HEK293 (cell line): ENCODE data around the gene PPARG.
A peak's percentile ranks its signal among the peaks of the same experiment; 100 is the strongest.

Source experiments
- CTCF ChIA-PET: fragments of 350-600 bp; formaldehyde crosslinking; extraction: SDS; loops from one replicate; lab custom pipeline; 2021; ENCODE audit warnings: antibody characterized with exemption; lab: Yijun Ruan, JAX
- POLR2A ChIA-PET: fragments of 300-600 bp; formaldehyde crosslinking; extraction: SDS; loops from one replicate; lab custom pipeline; 2020; ENCODE audit warnings: antibody characterized with exemption, inconsistent platforms; lab: Yijun Ruan, JAX
- H3K27ac ChIP-seq: fragments of 200-500 bp; sonication (Bioruptor generic); 2 replicates; pipeline ENCODE4 v1.5.1; 2014; ENCODE audit warnings: low read depth, low read length, control low read depth, inconsistent platforms; ENCODE audit errors: extremely low read depth
- H3K36me3 ChIP-seq, 2 experiments: fragments of 200-500 bp in 1 of 2; sonication (Bioruptor generic) in 1 of 2; 1 replicate in 1 of 2; 2 replicates in 1 of 2; pipeline ENCODE4 v1.5.1; 2014 to 2017; ENCODE audit warnings: inconsistent platforms in 2 of 2, low read length in 2 of 2; ENCODE audit not compliant: control insufficient read depth in 2 of 2, insufficient read depth in 1 of 2
- H3K4me1 ChIP-seq: fragments of 200-500 bp; sonication (Bioruptor generic); 2 replicates; pipeline ENCODE4 v1.5.1; 2014; ENCODE audit warnings: mild to moderate bottlenecking, low read length, inconsistent platforms; ENCODE audit not compliant: control insufficient read depth, insufficient read depth
- H3K4me3 ChIP-seq: 2 replicates; pipeline ENCODE4 v1.5.1; 2011; ENCODE audit warnings: low read depth, mild to moderate bottlenecking, control low read depth, low read length, moderate library complexity
- H3K9me3 ChIP-seq: fragments of 200-500 bp; sonication (Bioruptor generic); 2 replicates; pipeline ENCODE4 v1.5.1; 2014; ENCODE audit warnings: low read depth, low read length, inconsistent platforms; ENCODE audit not compliant: control insufficient read depth, insufficient read depth
- HOXD13 ChIP-seq: sonication (generic); formaldehyde crosslinking; IDR thresholded peaks from 2 replicates; pipeline ENCODE4 v1.8.0; 2022; ENCODE audit warnings: missing genetic modification reagents, borderline replicate concordance
- KLF16 ChIP-seq: fragments of 450-650 bp; formaldehyde crosslinking; IDR thresholded peaks from 2 replicates; pipeline ENCODE4 v1.5.1; 2017; ENCODE audit warnings: missing biosample characterization, missing genetic modification characterization
- KLF8 ChIP-seq: fragments of 450-650 bp; formaldehyde crosslinking; IDR thresholded peaks from 2 replicates; pipeline ENCODE4 v1.5.1; 2016; ENCODE audit warnings: missing biosample characterization, missing genetic modification characterization
- OSR2 ChIP-seq: fragments of 450-650 bp; formaldehyde crosslinking; IDR thresholded peaks from 2 replicates; pipeline ENCODE4 v1.5.1; 2016; ENCODE audit warnings: missing biosample characterization, missing genetic modification characterization
- SETDB1 ChIP-seq: IDR thresholded peaks from one replicate; pipeline ENCODE4 v1.6.1; 2017; ENCODE audit warnings: mild to moderate bottlenecking, low read length, moderate library complexity, mixed read lengths; ENCODE audit not compliant: insufficient read length
- TRIM28 ChIP-seq: IDR thresholded peaks from 2 replicates; pipeline ENCODE4 v1.6.1; 2011; ENCODE audit warnings: low read length, control low read depth, borderline replicate concordance
- ZBTB17 ChIP-seq: fragments of 450-650 bp; formaldehyde crosslinking; IDR thresholded peaks from 2 replicates; pipeline ENCODE4 v1.5.1; 2016; ENCODE audit warnings: missing biosample characterization, missing genetic modification characterization
- ZBTB48 ChIP-seq: fragments of 450-650 bp; formaldehyde crosslinking; IDR thresholded peaks from 2 replicates; pipeline ENCODE4 v1.5.1; 2016; ENCODE audit warnings: missing biosample characterization, missing genetic modification characterization
- ZNF169 ChIP-seq: fragments of 450-650 bp; formaldehyde crosslinking; IDR thresholded peaks from 2 replicates; pipeline ENCODE4 v1.5.1; 2016; ENCODE audit warnings: missing biosample characterization, missing genetic modification characterization
- ZNF211 ChIP-seq: fragments of 450-650 bp; formaldehyde crosslinking; IDR thresholded peaks from 2 replicates; pipeline ENCODE4 v1.5.1; 2016; ENCODE audit warnings: low read depth, missing biosample characterization, missing genetic modification characterization
- ZNF23 ChIP-seq: fragments of 450-650 bp; formaldehyde crosslinking; IDR thresholded peaks from 2 replicates; pipeline ENCODE4 v1.5.1; 2016; ENCODE audit warnings: missing biosample characterization, missing genetic modification characterization, borderline replicate concordance
- ZNF248 ChIP-seq: fragments of 450-650 bp; formaldehyde crosslinking; IDR thresholded peaks from 2 replicates; pipeline ENCODE4 v1.5.1; 2017; ENCODE audit warnings: missing biosample characterization, missing genetic modification characterization
- ZNF324 ChIP-seq: fragments of 450-650 bp; formaldehyde crosslinking; IDR thresholded peaks from 2 replicates; pipeline ENCODE4 v1.5.1; 2016; ENCODE audit warnings: missing biosample characterization, missing genetic modification characterization
- ZNF37A ChIP-seq: fragments of 450-650 bp; IDR thresholded peaks from 2 replicates; pipeline ENCODE4 v1.5.1; 2018; ENCODE audit warnings: missing biosample characterization, missing genetic modification characterization
- ZNF404 ChIP-seq: fragments of 450-650 bp; formaldehyde crosslinking; IDR thresholded peaks from 2 replicates; pipeline ENCODE4 v1.5.1; 2017; ENCODE audit warnings: missing biosample characterization, missing genetic modification characterization
- ZNF423 ChIP-seq: fragments of 450-650 bp; formaldehyde crosslinking; IDR thresholded peaks from 2 replicates; pipeline ENCODE4 v1.5.1; 2016; ENCODE audit warnings: missing biosample characterization, missing genetic modification characterization
- ZNF521 ChIP-seq: fragments of 450-650 bp; formaldehyde crosslinking; IDR thresholded peaks from 2 replicates; pipeline ENCODE4 v1.5.1; 2017; ENCODE audit warnings: missing biosample characterization, mild to moderate bottlenecking, missing genetic modification characterization
- ZNF530 ChIP-seq: fragments of 450-650 bp; formaldehyde crosslinking; IDR thresholded peaks from 2 replicates; pipeline ENCODE4 v1.5.1; 2016; ENCODE audit warnings: low read depth, missing biosample characterization, missing genetic modification characterization
- ZNF558 ChIP-seq: fragments of 450-650 bp; formaldehyde crosslinking; IDR thresholded peaks from 2 replicates; pipeline ENCODE4 v1.5.1; 2016; ENCODE audit warnings: missing biosample characterization, missing genetic modification characterization
- ZNF626 ChIP-seq: fragments of 450-650 bp; sonication (Bioruptor Pico); formaldehyde crosslinking; IDR thresholded peaks from 2 replicates; pipeline ENCODE4 v1.5.1; 2018; ENCODE audit warnings: missing biosample characterization, missing genetic modification characterization, inconsistent platforms
- ZNF660 ChIP-seq: fragments of 450-650 bp; IDR thresholded peaks from 2 replicates; pipeline ENCODE4 v1.5.1; 2018; ENCODE audit warnings: missing biosample characterization, mild to moderate bottlenecking, missing genetic modification characterization
- ZNF677 ChIP-seq: fragments of 450-650 bp; IDR thresholded peaks from 2 replicates; pipeline ENCODE4 v1.5.0; 2018; ENCODE audit warnings: missing biosample characterization, mild to moderate bottlenecking, missing genetic modification characterization, moderate library complexity
- ZNF785 ChIP-seq: fragments of 450-650 bp; formaldehyde crosslinking; IDR thresholded peaks from 2 replicates; pipeline ENCODE4 v1.5.1; 2016; ENCODE audit warnings: missing biosample characterization, missing genetic modification characterization
- ZNF843 ChIP-seq: fragments of 450-650 bp; formaldehyde crosslinking; IDR thresholded peaks from 2 replicates; pipeline ENCODE4 v1.5.1; 2016; ENCODE audit warnings: missing biosample characterization, missing genetic modification characterization
- TF ChIP-seq, protein P1 (sequence below): fragments of 450-650 bp; formaldehyde crosslinking; IDR thresholded peaks from 2 replicates; pipeline ENCODE4 v1.5.1; 2016; ENCODE audit warnings: missing biosample characterization, missing genetic modification characterization
- TF ChIP-seq, protein P2 (sequence below): fragments of 450-650 bp; formaldehyde crosslinking; IDR thresholded peaks from 2 replicates; pipeline ENCODE4 v1.5.1; 2016; ENCODE audit warnings: missing biosample characterization, missing genetic modification characterization
- TF ChIP-seq, protein P3 (sequence below): fragments of 450-650 bp; formaldehyde crosslinking; IDR thresholded peaks from 2 replicates; pipeline ENCODE4 v1.5.1; 2016; ENCODE audit warnings: missing biosample characterization, missing genetic modification characterization

PPARG gene

GRCh38 chr3:12253516-12254343 lies 35.1 kb upstream of the PPARG start:
- no peak overlapping the region for H3K27ac ChIP-seq
- H3K9me3 ChIP-seq: no peaks in the 10 kb centered on the region
- TF ChIP-seq ZNF248 (no peak), ZNF558 (tag by site-specific recombination) (no peak), ZNF626 (no peak), KLF8 (tag by site-specific recombination) (no peak), TRIM28 (peak; percentile 7; the same call in 1 of the 2 replicates), ZNF660 (tag by site-specific recombination) (no peak), SETDB1 (no peak)
- TF ChIP-seq, protein P1, sequence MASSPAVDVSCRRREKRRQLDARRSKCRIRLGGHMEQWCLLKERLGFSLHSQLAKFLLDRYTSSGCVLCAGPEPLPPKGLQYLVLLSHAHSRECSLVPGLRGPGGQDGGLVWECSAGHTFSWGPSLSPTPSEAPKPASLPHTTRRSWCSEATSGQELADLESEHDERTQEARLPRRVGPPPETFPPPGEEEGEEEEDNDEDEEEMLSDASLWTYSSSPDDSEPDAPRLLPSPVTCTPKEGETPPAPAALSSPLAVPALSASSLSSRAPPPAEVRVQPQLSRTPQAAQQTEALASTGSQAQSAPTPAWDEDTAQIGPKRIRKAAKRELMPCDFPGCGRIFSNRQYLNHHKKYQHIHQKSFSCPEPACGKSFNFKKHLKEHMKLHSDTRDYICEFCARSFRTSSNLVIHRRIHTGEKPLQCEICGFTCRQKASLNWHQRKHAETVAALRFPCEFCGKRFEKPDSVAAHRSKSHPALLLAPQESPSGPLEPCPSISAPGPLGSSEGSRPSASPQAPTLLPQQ (tag by site-specific recombination): peak; percentile 51; the same call in 1 of the 2 replicates
- ChIA-PET POLR2A (no interaction called here), CTCF (interaction anchor here (0.5 kb wide), 1 partner anchor 20 kb away, joined by 3 read pairs; no protein-coding TSS in a partner anchor)
- H3K4me1 ChIP-seq: no peaks in the 10 kb centered on the region
- H3K4me3 ChIP-seq: no peak overlapping the region
- H3K36me3 ChIP-seq: no peaks in the 10 kb centered on the region

- H3K4me1 ChIP-seq: no peaks in the 10 kb centered on the region
- H3K9me3 ChIP-seq: no peaks in the 10 kb centered on the region
- ChIA-PET CTCF (no interaction called here), POLR2A (interaction anchor here (0.6 kb wide), 1 partner anchor 1403 kb away, joined by 9 read pairs; no protein-coding TSS in a partner anchor)
- no peaks in the 10 kb centered on the region for H3K36me3 ChIP-seq
- TF ChIP-seq ZNF530 (tag by site-specific recombination) (no peak), ZNF211 (no peak), ZNF404 (tag by site-specific recombination) (no peak), KLF16 (tag by site-specific recombination) (no peak), ZNF37A (tag by site-specific recombination) (no peak), ZNF785 (no peak), ZNF423 (tag by site-specific recombination) (no peak), ZNF677 (tag by site-specific recombination) (no peak)
- no peak overlapping the region for H3K27ac ChIP-seq
- no peak overlapping the region for H3K4me3 ChIP-seq
Observed at GRCh38 chr3:12255393-12255792, 33.5 kb upstream of the PPARG start.

DNA sequence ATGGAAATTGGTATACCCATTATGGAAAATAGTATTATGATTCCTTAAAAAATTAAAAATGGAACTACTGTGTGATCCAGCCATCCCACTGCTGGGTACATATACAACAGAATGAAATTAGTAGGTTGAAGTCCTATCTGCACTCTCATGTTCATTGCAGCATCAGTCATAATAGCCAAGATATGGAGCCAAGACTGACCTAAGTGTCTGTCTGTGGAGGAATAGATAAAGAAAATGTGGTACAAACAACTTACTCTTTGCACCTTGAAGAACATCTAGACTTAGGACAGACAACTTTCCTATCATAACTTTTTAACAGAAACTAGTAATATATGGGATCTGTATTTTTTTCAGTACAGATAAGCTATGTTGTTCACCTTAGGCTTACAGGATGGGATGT lies 30.0 kb upstream of the PPARG start:
- POLR2A ChIA-PET: no interaction called here
- TF ChIP-seq, protein P2, sequence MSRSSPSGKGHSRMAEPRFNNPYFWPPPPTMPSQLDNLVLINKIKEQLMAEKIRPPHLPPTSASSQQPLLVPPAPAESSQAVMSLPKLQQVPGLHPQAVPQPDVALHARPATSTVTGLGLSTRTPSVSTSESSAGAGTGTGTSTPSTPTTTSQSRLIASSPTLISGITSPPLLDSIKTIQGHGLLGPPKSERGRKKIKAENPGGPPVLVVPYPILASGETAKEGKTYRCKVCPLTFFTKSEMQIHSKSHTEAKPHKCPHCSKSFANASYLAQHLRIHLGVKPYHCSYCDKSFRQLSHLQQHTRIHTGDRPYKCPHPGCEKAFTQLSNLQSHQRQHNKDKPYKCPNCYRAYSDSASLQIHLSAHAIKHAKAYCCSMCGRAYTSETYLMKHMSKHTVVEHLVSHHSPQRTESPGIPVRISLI (tag by site-specific recombination): no peak
- TF ChIP-seq ZBTB48 (no peak), ZBTB17 (tag by site-specific recombination) (no peak), HOXD13 (CRISPR knock-in tag) (no peak), OSR2 (tag by site-specific recombination) (no peak), ZNF324 (tag by site-specific recombination) (no peak), ZNF843 (tag by site-specific recombination) (no peak), ZNF23 (no peak), TRIM28 (no peak), ZNF169 (tag by site-specific recombination) (no peak), ZNF521 (tag by site-specific recombination) (no peak)
- TF ChIP-seq, protein P3, sequence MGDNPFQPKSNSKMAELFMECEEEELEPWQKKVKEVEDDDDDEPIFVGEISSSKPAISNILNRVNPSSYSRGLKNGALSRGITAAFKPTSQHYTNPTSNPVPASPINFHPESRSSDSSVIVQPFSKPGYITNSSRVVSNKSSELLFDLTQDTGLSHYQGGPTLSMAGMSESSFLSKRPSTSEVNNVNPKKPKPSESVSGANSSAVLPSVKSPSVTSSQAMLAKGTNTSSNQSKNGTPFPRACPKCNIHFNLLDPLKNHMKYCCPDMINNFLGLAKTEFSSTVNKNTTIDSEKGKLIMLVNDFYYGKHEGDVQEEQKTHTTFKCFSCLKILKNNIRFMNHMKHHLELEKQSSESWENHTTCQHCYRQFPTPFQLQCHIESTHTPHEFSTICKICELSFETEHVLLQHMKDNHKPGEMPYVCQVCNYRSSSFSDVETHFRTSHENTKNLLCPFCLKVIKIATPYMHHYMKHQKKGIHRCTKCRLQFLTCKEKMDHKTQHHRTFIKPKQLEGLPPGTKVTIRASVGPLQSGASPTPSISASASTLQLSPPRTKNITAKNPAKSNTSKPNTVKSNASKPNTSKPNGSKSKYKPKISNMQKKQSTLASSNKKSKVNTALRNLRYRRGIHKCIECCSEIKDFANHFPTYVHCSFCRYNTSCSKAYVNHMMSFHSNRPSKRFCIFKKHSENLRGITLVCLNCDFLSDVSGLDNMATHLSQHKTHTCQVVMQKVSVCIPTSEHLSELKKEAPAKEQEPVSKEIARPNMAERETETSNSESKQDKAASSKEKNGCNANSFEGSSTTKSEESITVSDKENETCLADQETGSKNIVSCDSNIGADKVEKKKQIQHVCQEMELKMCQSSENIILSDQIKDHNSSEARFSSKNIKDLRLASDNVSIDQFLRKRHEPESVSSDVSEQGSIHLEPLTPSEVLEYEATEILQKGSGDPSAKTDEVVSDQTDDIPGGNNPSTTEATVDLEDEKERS (tag by site-specific recombination): no peak

More for the DNA sequence above, 30.0 kb upstream of the PPARG start:
- CTCF ChIA-PET: no interaction called here
- H3K9me3 ChIP-seq: no peaks in the 10 kb centered on the region
- no peaks in the 10 kb centered on the region for H3K36me3 ChIP-seq
- no peak overlapping the region for H3K4me3 ChIP-seq
- no peak overlapping the region for H3K27ac ChIP-seq
- no peaks in the 10 kb centered on the region for H3K4me1 ChIP-seq
